ENCODE results near the gene CDYL.

CDYL gene

GRCh38 chr6:4885341-4885933 lies 109.2 kb downstream of the CDYL start:
- H3K4me3 ChIP-seq (ENCODE audit: low read length) = no peak overlapping the region
- no peak overlapping the region for H3K9ac ChIP-seq (ENCODE audit: low read depth, low read length)
- no peak overlapping the region for H3K27ac ChIP-seq (ENCODE audit: low read depth, low read length)
- 93% methylated on average over 4 of the region's 4 CpGs for WGBS
- no peaks in the 10 kb centered on the region for H3K9me3 ChIP-seq (ENCODE audit: insufficient read depth, low read depth, low read length)
- H3K36me3 ChIP-seq (ENCODE audit: insufficient read depth, low read length) = no peaks in the 10 kb centered on the region
- peaks cover 16% of the 10 kb centered on the region for H3K4me1 ChIP-seq (ENCODE audit: insufficient read depth, low read length)
- no peaks in the 10 kb centered on the region for H3K27me3 ChIP-seq (ENCODE audit: insufficient read depth, low read length)

GRCh38 chr6:4888841-4889240 lies 112.6 kb downstream of the CDYL start:
- peaks cover 14% of the 10 kb centered on the region for H3K36me3 ChIP-seq (ENCODE audit: insufficient read depth, low read length)
- no peak overlapping the region for H3K9ac ChIP-seq (ENCODE audit: low read depth, low read length)
- 94% methylated on average over 2 of the region's 2 CpGs for WGBS
- H3K27me3 ChIP-seq (ENCODE audit: insufficient read depth, low read length) = no peaks in the 10 kb centered on the region
- H3K4me3 ChIP-seq (ENCODE audit: low read length) = no peak overlapping the region
- H3K27ac ChIP-seq (ENCODE audit: low read depth, low read length) = no peak overlapping the region
- H3K4me1 ChIP-seq (ENCODE audit: insufficient read depth, low read length) = peaks cover 11% of the 10 kb centered on the region
- H3K9me3 ChIP-seq (ENCODE audit: insufficient read depth, low read depth, low read length) = no peaks in the 10 kb centered on the region

GRCh38 chr6:4889701-4890100 lies 113.5 kb downstream of the CDYL start:
- no peaks in the 10 kb centered on the region for H3K27me3 ChIP-seq (ENCODE audit: insufficient read depth, low read length)
- peaks cover 21% of the 10 kb centered on the region for H3K36me3 ChIP-seq (ENCODE audit: insufficient read depth, low read length)
- H3K9me3 ChIP-seq (ENCODE audit: insufficient read depth, low read depth, low read length) = no peaks in the 10 kb centered on the region
- no peak overlapping the region for H3K4me3 ChIP-seq (ENCODE audit: low read length)
- 80% methylated on average over 5 of the region's 5 CpGs for WGBS
- peaks cover 4% of the 10 kb centered on the region for H3K4me1 ChIP-seq (ENCODE audit: insufficient read depth, low read length)
- no peak overlapping the region for H3K27ac ChIP-seq (ENCODE audit: low read depth, low read length)
- no peak overlapping the region for H3K9ac ChIP-seq (ENCODE audit: low read depth, low read length)

GRCh38 chr6:4890191-4890590 lies 114.0 kb downstream of the CDYL start:
- WGBS = 96% methylated on average over 9 of the region's 9 CpGs
- H3K4me1 ChIP-seq (ENCODE audit: insufficient read depth, low read length) = peaks cover 4% of the 10 kb centered on the region

GRCh38 chr6:4890627-4891026 lies 114.4 kb downstream of the CDYL start:
- peaks cover 24% of the 10 kb centered on the region for H3K36me3 ChIP-seq (ENCODE audit: insufficient read depth, low read length)
- H3K27ac ChIP-seq (ENCODE audit: low read depth, low read length) = no peak overlapping the region
- 93% methylated on average over 11 of the region's 11 CpGs for WGBS
- H3K9ac ChIP-seq (ENCODE audit: low read depth, low read length) = no peak overlapping the region
- no peaks in the 10 kb centered on the region for H3K9me3 ChIP-seq (ENCODE audit: insufficient read depth, low read depth, low read length)
- no peak overlapping the region for H3K4me3 ChIP-seq (ENCODE audit: low read length)
- peaks cover 7% of the 10 kb centered on the region for H3K4me1 ChIP-seq (ENCODE audit: insufficient read depth, low read length)
- no peaks in the 10 kb centered on the region for H3K27me3 ChIP-seq (ENCODE audit: insufficient read depth, low read length)

More at GRCh38 chr6:4890191-4890590, 114.0 kb downstream of the CDYL start:
- no peaks in the 10 kb centered on the region for H3K9me3 ChIP-seq (ENCODE audit: insufficient read depth, low read depth, low read length)
- no peak overlapping the region for H3K4me3 ChIP-seq (ENCODE audit: low read length)
- no peak overlapping the region for H3K9ac ChIP-seq (ENCODE audit: low read depth, low read length)
- H3K27ac ChIP-seq (ENCODE audit: low read depth, low read length) = no peak overlapping the region
- H3K27me3 ChIP-seq (ENCODE audit: insufficient read depth, low read length) = no peaks in the 10 kb centered on the region
- peaks cover 24% of the 10 kb centered on the region for H3K36me3 ChIP-seq (ENCODE audit: insufficient read depth, low read length)

GRCh38 chr6:4891141-4891540 lies 114.9 kb downstream of the CDYL start:
- Histone ChIP-seq H3K4me1 (ENCODE audit: insufficient read depth, low read length) (peaks cover 9% of the 10 kb centered on the region), H3K27me3 (ENCODE audit: insufficient read depth, low read length) (no peaks in the 10 kb centered on the region), H3K36me3 (ENCODE audit: insufficient read depth, low read length) (peaks cover 25% of the 10 kb centered on the region), H3K9ac (ENCODE audit: low read depth, low read length) (no peak overlapping the region), H3K4me3 (ENCODE audit: low read length) (no peak overlapping the region), H3K27ac (ENCODE audit: low read depth, low read length) (no peak overlapping the region), H3K9me3 (ENCODE audit: insufficient read depth, low read depth, low read length) (no peaks in the 10 kb centered on the region)
- 95% methylated on average over 6 of the region's 6 CpGs for WGBS

GRCh38 chr6:4892785-4893485 lies 116.7 kb downstream of the CDYL start:
- Histone ChIP-seq H3K27me3 (ENCODE audit: insufficient read depth, low read length) (no peaks in the 10 kb centered on the region), H3K9ac (ENCODE audit: low read depth, low read length) (no peak overlapping the region)
- 94% methylated on average over 20 of the region's 20 CpGs for WGBS

GRCh38 chr6:4894049-4894448 lies 117.8 kb downstream of the CDYL start:
- Histone ChIP-seq H3K9ac (ENCODE audit: low read depth, low read length) (no peak overlapping the region), H3K27me3 (ENCODE audit: insufficient read depth, low read length) (no peaks in the 10 kb centered on the region), H3K4me1 (ENCODE audit: insufficient read depth, low read length) (peaks cover 6% of the 10 kb centered on the region; the same call in 1 of the 2 replicates), H3K27ac (ENCODE audit: low read depth, low read length) (no peak overlapping the region; the same call in 1 of the 2 replicates), H3K36me3 (ENCODE audit: insufficient read depth, low read length) (peaks cover 44% of the 10 kb centered on the region), H3K9me3 (ENCODE audit: insufficient read depth, low read depth, low read length) (0 out of 2 replicates have a peak, but pooled peaks cover 3% of the 10 kb centered on the region), H3K4me3 (ENCODE audit: low read length) (no peak overlapping the region)
- 95% methylated on average over 9 of the region's 9 CpGs for WGBS

More at GRCh38 chr6:4892785-4893485, 116.7 kb downstream of the CDYL start:
- peaks cover 6% of the 10 kb centered on the region; the same call in 1 of the 2 replicates for H3K4me1 ChIP-seq (ENCODE audit: insufficient read depth, low read length)
- no peaks in the 10 kb centered on the region for H3K9me3 ChIP-seq (ENCODE audit: insufficient read depth, low read depth, low read length)
- H3K4me3 ChIP-seq (ENCODE audit: low read length) = no peak overlapping the region
- peaks cover 35% of the 10 kb centered on the region for H3K36me3 ChIP-seq (ENCODE audit: insufficient read depth, low read length)
- H3K27ac ChIP-seq (ENCODE audit: low read depth, low read length) = no peak overlapping the region

GRCh38 chr6:4895971-4896370 lies 119.8 kb downstream of the CDYL start:
- 72% methylated on average over 5 of the region's 5 CpGs for WGBS
- H3K9me3 ChIP-seq (ENCODE audit: insufficient read depth, low read depth, low read length) = 0 out of 2 replicates have a peak, but pooled peaks cover 3% of the 10 kb centered on the region
- H3K4me1 ChIP-seq (ENCODE audit: insufficient read depth, low read length) = peaks cover 6% of the 10 kb centered on the region; the same call in 1 of the 2 replicates
- H3K4me3 ChIP-seq (ENCODE audit: low read length) = no peak overlapping the region
- no peak overlapping the region; the same call in 1 of the 2 replicates for H3K27ac ChIP-seq (ENCODE audit: low read depth, low read length)
- H3K36me3 ChIP-seq (ENCODE audit: insufficient read depth, low read length) = peaks cover 51% of the 10 kb centered on the region
- no peaks in the 10 kb centered on the region for H3K27me3 ChIP-seq (ENCODE audit: insufficient read depth, low read length)
- no peak overlapping the region for H3K9ac ChIP-seq (ENCODE audit: low read depth, low read length)

GRCh38 chr6:4896401-4896800 lies 120.2 kb downstream of the CDYL start:
- Histone ChIP-seq H3K27me3 (ENCODE audit: insufficient read depth, low read length) (no peaks in the 10 kb centered on the region), H3K9ac (ENCODE audit: low read depth, low read length) (no peak overlapping the region), H3K4me3 (ENCODE audit: low read length) (no peak overlapping the region), H3K4me1 (ENCODE audit: insufficient read depth, low read length) (peaks cover 6% of the 10 kb centered on the region; the same call in 1 of the 2 replicates), H3K36me3 (ENCODE audit: insufficient read depth, low read length) (peaks cover 53% of the 10 kb centered on the region), H3K9me3 (ENCODE audit: insufficient read depth, low read depth, low read length) (0 out of 2 replicates have a peak, but pooled peaks cover 3% of the 10 kb centered on the region), H3K27ac (ENCODE audit: low read depth, low read length) (no peak overlapping the region)
- WGBS = 86% methylated on average over 7 of the region's 8 CpGs

- no peak overlapping the region for H3K27ac ChIP-seq (ENCODE audit: low read depth, low read length)
- H3K9ac ChIP-seq (ENCODE audit: low read depth, low read length) = no peak overlapping the region
- peaks cover 42% of the 10 kb centered on the region for H3K36me3 ChIP-seq (ENCODE audit: insufficient read depth, low read length)
- H3K9me3 ChIP-seq (ENCODE audit: insufficient read depth, low read depth, low read length) = 0 out of 2 replicates have a peak, but pooled peaks cover 3% of the 10 kb centered on the region
- peaks cover 6% of the 10 kb centered on the region for H3K4me1 ChIP-seq (ENCODE audit: insufficient read depth, low read length)
- WGBS = 93% methylated on average over 11 of the region's 11 CpGs
- no peak overlapping the region for H3K4me3 ChIP-seq (ENCODE audit: low read length)
- H3K27me3 ChIP-seq (ENCODE audit: insufficient read depth, low read length) = no peaks in the 10 kb centered on the region
Observed at GRCh38 chr6:4899249-4900034, 123.2 kb downstream of the CDYL start.

All from HUES64 (cell line).